Stimulated activated CD8-positive, alpha-beta memory T cell treated with anti-CD3 and anti-CD28 coated beads, Interleukin-7, amount 100 ng/mL, for 48 hours (primary cell): ENCODE data around the gene SLC38A11.
"Not testable (repeated sequence)": the region's sequence is repeated elsewhere in the genome, so short reads cannot be mapped to it uniquely, and the experiment has no call there.

Experiments used
- DNase-seq, 2 donors: peaks; one replicate each; pipeline ENCODE4 v3.0.0-alpha.2; 2020; ENCODE audit warnings: low read depth in 1 of 2; ENCODE audit errors: extremely low read depth in 1 of 2

The SLC38A11 gene, protein sequence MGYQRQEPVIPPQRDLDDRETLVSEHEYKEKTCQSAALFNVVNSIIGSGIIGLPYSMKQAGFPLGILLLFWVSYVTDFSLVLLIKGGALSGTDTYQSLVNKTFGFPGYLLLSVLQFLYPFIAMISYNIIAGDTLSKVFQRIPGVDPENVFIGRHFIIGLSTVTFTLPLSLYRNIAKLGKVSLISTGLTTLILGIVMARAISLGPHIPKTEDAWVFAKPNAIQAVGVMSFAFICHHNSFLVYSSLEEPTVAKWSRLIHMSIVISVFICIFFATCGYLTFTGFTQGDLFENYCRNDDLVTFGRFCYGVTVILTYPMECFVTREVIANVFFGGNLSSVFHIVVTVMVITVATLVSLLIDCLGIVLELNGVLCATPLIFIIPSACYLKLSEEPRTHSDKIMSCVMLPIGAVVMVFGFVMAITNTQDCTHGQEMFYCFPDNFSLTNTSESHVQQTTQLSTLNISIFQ

GRCh38 chr2:164954954-164955701, at the start of gene SLC38A11:
Gene SLC38A11, minus strand, starts transcription at chr2:164955525. Its CDS starts 278 bp downstream, at chr2:164955247.
- no peak for DNase-seq

DNA sequence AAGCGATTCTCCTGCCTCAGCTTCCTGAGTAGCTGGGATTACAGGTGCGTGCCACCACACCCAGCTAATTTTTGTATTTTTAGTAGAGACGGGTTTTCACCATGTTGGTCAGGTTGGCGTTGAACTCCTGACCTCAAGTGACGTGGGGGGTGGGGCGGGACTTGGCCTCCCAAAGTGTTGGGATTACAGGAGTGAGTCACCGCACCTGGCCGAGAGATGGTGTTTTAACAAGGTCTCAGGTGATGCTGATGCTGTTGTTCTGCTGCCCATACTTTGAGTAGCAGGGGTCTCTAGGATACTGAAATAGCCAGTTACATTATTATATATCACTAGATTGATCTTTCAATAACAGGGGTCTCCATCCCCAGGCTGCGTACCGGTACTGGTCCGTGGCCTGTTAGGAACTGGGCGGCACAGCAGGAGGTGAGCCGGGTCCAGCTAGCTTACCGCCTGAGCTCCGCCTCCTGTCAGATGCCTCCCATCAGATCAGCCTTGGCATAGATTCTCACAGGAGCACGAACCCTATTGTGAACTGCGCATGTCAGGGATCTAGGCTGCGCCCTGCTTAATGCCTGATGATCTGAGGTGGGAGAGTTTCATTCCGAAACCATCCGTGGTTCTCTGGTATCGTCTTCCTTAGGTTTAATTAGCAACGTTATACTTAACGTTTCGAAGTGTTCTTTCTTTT, 48.3 kb upstream of the SLC38A11 start:
- no peak for DNase-seq

DNA sequence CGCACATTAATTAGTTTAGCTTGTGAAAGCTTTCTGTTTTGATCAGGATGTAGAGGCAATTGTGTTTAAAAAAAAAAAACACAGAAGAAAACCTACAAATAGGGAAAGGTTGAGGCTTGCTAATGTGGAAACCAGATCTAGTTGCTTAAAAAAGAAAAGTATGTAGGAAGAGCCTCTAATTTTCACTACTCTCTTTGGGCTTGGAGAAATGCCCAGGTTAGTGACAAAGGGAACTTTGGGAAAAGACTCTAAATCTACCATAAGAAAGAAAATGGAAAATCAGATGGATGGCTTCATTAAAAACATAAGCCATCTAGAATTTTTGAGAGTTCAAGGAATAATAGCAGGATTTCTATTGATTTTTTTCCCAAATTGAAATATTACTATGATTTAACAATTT, 47.3 kb upstream of the SLC38A11 start:
- DNase-seq: no peak

- DNase-seq: not testable (repeated sequence)
These were observed 39.5 kb upstream of the SLC38A11 start for GRCh38 chr2:164994664-164995299.

DNA sequence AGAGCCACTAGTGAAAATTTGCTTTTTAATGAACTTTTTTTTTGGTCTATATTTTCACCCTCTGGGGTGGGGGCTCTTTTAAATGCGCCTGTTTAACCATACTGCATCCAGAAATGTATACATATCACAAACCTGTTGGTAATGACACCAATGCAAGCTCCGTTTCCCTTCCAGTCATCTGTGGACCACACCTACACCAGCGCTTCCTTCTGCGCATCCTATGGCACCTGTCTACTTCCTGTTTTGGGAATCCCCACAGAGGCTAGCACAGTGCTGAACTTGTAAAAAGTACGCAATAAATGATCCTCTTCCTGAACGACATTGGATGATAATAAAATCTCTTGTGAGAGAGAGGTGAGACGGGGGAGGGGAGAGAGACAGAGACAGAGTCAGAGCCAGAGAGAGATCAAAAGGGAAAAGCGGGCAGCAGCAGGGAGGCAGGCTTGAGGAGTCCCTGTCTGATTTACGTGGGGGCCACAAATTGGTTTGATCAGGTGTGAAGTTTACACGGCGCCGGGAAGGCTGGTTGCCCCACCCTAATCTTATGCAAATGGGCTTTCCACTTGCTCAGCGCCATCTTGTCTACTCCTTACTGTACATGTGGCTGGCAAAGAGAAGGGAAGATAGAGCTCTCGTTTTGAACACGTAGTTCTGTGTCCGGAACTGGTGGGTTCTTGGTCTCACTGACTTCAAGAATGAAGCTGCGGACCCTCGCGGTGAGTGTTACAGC, 38.1 kb upstream of the SLC38A11 start:
- no peak for DNase-seq

GRCh38 chr2:164992818-164993217, 37.5 kb upstream of the SLC38A11 start:
- peak in 1 of 2 donors; percentile 5 for DNase-seq

- not testable (repeated sequence) for DNase-seq
These were observed 36.7 kb upstream of the SLC38A11 start for GRCh38 chr2:164992093-164992454.

- not testable (repeated sequence) for DNase-seq
These were observed 36.2 kb upstream of the SLC38A11 start for GRCh38 chr2:164991361-164992092.

DNA sequence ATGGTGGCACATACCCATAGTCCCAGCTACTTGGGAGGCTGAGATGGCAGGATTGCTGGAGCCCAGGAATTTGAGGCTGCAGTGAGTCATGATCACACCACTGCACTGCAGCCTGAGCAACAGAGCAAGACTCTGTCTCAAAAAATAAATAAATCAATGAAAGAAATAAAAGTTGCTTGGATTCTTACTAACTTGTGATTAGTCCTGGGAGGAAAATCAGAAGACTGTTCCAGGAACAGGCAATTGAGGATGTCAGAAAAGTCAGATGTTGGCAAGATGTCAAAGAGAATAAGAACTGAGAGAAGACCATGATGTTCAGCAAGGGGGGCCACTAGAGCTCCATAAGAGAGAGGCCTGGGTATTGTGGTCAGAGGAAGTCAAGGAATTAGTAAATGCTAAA, 35.6 kb upstream of the SLC38A11 start:
- not testable (repeated sequence) for DNase-seq

DNA sequence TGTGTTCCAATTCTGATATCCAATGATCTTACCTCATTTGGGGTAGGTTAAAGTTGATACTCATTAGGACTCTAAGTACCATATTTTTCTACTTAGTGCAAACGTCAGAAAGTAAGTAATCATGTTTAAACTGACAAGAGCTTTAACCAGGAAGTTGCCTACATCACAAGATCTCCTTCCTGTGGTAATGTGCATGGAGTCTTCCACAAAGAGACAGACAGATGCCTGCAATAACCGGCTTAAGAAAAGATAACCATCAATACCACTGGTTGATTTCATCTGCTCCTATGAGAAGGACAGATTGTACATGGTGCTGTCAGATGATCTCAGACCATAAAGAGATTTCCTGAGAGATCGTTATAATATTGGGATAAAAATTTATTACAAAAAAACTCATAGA, 33.5 kb upstream of the SLC38A11 start:
- DNase-seq: not testable (repeated sequence)

- not testable (repeated sequence) for DNase-seq
These were observed 30.7 kb upstream of the SLC38A11 start for GRCh38 chr2:164986027-164986426.

GRCh38 chr2:164984428-164984827, 29.1 kb upstream of the SLC38A11 start:
- DNase-seq: no peak

- DNase-seq: no peak
These were observed 26.1 kb upstream of the SLC38A11 start for GRCh38 chr2:164981217-164981990.

GRCh38 chr2:164980688-164981087, 25.4 kb upstream of the SLC38A11 start:
- DNase-seq: not testable (repeated sequence)

DNA sequence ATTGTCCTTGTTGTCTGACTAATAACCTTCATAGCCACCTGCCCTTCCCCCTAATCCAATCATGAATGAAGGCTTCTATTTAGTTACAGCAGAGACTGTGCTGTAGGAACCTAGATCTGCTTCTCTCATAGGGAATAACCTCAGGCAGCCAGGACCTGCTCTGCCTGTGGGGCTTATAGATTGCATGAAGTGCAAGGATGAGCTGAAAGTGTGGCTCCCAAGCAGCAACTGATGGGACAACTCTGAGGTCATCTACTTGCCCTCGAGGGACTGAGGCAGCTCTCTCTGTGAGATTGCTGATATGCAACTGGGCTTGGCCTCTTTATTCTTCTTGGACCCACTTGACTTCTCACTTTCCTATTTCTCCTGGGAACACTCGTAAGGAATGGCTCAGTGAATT, 23.8 kb upstream of the SLC38A11 start:
- DNase-seq: no peak

DNA sequence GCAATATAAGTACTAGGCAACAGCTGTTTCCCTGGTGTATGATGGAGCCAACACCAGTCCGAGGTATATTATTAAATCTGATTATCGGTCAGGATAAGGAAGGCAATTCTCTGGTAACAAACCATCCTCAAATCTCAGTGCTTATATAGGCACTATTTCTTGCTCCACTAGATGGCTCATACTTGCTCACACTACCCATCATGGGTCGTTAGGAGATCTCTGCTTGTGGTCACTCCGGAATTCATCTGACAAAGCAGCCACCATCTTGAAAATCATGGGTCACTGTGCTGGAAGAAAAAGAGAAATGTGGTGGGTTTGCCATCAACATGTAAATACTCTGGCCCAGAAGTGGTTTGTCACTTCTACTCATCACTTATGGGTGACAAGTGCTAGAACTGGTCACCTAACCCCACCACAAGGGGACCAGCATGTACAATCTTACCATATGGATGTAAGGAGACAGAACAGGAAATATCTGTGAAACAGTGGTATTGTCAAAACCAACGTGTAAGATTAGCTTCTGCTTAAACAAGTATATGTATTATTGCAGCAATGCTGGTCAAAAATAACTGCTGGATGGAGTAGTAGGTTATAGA, 21.6 kb upstream of the SLC38A11 start:
- not testable (repeated sequence) for DNase-seq

GRCh38 chr2:164976301-164976700, 21.0 kb upstream of the SLC38A11 start:
- no peak for DNase-seq

GRCh38 chr2:164975891-164976290, 20.6 kb upstream of the SLC38A11 start:
- DNase-seq: no peak
